ENCODE measurements around the gene EPM2AIP1. TPM values are rescaled to one million over a fixed set of nuclear protein-coding genes. Genes with fewer than 3 reads are reported as not detected.

The EPM2AIP1 gene
- total and polyA plus RNA-seq, 9 of the 15 experiments (the other 6 are each of a cell fraction or from before 2014, with no cell fraction given): 6.7 to 44.8 (median 25.2) TPM

DNA sequence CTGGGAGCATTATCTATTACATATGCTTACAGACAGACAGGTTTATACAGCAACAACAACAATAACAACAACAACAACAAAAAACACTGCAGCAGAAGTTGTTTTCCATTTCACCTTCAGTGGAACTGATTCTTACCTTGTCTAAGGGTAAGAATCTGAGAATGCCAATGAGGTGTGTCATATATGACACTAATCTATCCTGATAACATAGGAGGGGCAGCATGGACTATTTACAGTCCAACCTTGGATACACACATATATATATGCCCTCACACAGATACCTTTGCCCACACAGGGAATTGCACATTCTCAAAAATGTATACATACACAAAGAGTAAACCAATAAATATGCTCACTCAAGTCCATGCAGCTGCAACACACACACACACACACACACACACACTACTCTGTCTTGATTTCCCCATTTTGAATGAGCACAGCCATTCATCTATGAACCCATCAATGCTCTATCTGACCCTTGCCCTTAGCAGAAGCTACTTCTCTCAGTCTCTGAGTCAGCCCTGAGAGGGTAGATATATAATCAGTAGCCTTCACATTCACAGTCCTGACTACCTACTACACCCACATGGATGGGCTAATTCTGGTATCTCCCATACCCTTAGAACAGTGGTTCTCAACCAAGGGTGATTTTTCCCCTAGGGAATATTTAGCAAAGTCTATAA is 38.3 kb downstream of the EPM2AIP1 start (continued):
- TF ChIP-seq, protein P1, sequence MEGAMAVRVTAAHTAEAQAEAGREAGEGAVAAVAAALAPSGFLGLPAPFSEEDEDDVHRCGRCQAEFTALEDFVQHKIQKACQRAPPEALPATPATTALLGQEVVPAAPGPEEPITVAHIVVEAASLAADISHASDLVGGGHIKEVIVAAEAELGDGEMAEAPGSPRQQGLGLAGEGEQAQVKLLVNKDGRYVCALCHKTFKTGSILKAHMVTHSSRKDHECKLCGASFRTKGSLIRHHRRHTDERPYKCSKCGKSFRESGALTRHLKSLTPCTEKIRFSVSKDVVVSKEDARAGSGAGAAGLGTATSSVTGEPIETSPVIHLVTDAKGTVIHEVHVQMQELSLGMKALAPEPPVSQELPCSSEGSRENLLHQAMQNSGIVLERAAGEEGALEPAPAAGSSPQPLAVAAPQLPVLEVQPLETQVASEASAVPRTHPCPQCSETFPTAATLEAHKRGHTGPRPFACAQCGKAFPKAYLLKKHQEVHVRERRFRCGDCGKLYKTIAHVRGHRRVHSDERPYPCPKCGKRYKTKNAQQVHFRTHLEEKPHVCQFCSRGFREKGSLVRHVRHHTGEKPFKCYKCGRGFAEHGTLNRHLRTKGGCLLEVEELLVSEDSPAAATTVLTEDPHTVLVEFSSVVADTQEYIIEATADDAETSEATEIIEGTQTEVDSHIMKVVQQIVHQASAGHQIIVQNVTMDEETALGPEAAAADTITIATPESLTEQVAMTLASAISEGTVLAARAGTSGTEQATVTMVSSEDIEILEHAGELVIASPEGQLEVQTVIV (CRISPR knock-in tag; IDR thresholded peaks at IDR 0.05; ENCODE audit: borderline replicate concordance): no peak
- TF ChIP-seq MNT (conservative IDR thresholded peaks at IDR 0.05) (0 out of 4 replicates have a peak, but pooled peaks of 1 of the 2 experiments have one; percentile 23), CHD4 (IDR thresholded peaks at IDR 0.05; ENCODE audit: insufficient read depth, insufficient replicate concordance, low read depth, low read length, poor library complexity, severe bottlenecking) (no peak), ARNT (IDR thresholded peaks at IDR 0.05) (no peak; a peak in 1 of 4 replicates), HNRNPH1 (optimal IDR thresholded peaks at IDR 0.05; ENCODE audit: low read depth, low read length) (no peak), TEAD4 (IDR thresholded peaks at IDR 0.05; ENCODE audit: low read length) (peak; percentile 91), TEAD4 (CRISPR knock-in tag; IDR thresholded peaks at IDR 0.05; ENCODE audit: borderline replicate concordance) (no peak), SREBF2 (CRISPR knock-in tag; IDR thresholded peaks at IDR 0.05) (no peak), ZNF133 (CRISPR knock-in tag; IDR thresholded peaks at IDR 0.05) (no peak), ZNF354B (CRISPR knock-in tag; IDR thresholded peaks at IDR 0.05) (no peak), PML (IDR thresholded peaks at IDR 0.05; ENCODE audit: low read length) (peak; percentile 50; the same call in 1 of the 2 replicates), SMARCB1 (IDR thresholded peaks at IDR 0.05; ENCODE audit: insufficient read length, low read depth) (no peak), TAF9B (IDR thresholded peaks at IDR 0.05; ENCODE audit: partially characterized antibody) (no peak), MCM5 (IDR thresholded peaks at IDR 0.05; ENCODE audit: low read depth) (no peak), ATF7 (IDR thresholded peaks at IDR 0.05) (no peak), NR4A1 (CRISPR knock-in tag; IDR thresholded peaks at IDR 0.05) (no peak), NR4A1 (tag; IDR thresholded peaks at IDR 0.05) (no peak), ZKSCAN8 (CRISPR knock-in tag; IDR thresholded peaks at IDR 0.05) (no peak), TRIM28 (IDR thresholded peaks at IDR 0.05) (no peak), ZNF23 (CRISPR knock-in tag; IDR thresholded peaks at IDR 0.05) (no peak), RFX1 (IDR thresholded peaks at IDR 0.05) (no peak), DACH1 (IDR thresholded peaks at IDR 0.05; ENCODE audit: partially characterized antibody) (peak; percentile 72)
- TF ChIP-seq, protein P2, sequence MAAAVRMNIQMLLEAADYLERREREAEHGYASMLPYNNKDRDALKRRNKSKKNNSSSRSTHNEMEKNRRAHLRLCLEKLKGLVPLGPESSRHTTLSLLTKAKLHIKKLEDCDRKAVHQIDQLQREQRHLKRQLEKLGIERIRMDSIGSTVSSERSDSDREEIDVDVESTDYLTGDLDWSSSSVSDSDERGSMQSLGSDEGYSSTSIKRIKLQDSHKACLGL (CRISPR knock-in tag; IDR thresholded peaks at IDR 0.05; ENCODE audit: borderline replicate concordance, poor library complexity, severe bottlenecking): no peak
- TF ChIP-seq, protein P3, sequence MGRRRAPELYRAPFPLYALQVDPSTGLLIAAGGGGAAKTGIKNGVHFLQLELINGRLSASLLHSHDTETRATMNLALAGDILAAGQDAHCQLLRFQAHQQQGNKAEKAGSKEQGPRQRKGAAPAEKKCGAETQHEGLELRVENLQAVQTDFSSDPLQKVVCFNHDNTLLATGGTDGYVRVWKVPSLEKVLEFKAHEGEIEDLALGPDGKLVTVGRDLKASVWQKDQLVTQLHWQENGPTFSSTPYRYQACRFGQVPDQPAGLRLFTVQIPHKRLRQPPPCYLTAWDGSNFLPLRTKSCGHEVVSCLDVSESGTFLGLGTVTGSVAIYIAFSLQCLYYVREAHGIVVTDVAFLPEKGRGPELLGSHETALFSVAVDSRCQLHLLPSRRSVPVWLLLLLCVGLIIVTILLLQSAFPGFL (CRISPR knock-in tag; IDR thresholded peaks at IDR 0.05): no peak
